Measurements from ENCODE around the gene TES. TPM values are rescaled to one million over a fixed set of nuclear protein-coding genes. Genes with fewer than 3 reads are reported as not detected.
A peak's percentile ranks its signal among the peaks of the same experiment; 100 is the strongest.
"Not testable (repeated sequence)": the region's sequence is repeated elsewhere in the genome, so short reads cannot be mapped to it uniquely, and the experiment has no call there.

Gene TES
- total RNA-seq, 1 donor from 2014 or later = 106 TPM

DNA sequence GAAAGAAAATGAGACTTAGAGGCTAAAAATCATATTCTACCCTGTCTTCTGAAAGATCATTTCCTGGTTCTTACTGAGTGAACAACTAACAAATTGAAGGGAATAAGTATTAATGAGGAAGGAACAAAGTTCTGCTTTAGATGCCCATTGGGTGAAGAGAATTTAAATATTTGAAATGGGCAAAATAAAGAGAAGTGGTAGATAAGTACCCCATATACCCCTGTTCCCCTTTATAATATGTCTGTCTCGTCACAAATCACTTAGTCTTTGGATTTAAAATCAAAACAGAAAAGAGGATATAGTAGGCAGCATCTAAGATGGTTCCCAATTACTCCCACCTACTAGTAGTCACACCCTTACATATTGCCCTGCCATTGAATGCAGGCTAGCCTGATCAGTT, 13.2 kb downstream of the TES start:
- no peak for DNase-seq

DNA sequence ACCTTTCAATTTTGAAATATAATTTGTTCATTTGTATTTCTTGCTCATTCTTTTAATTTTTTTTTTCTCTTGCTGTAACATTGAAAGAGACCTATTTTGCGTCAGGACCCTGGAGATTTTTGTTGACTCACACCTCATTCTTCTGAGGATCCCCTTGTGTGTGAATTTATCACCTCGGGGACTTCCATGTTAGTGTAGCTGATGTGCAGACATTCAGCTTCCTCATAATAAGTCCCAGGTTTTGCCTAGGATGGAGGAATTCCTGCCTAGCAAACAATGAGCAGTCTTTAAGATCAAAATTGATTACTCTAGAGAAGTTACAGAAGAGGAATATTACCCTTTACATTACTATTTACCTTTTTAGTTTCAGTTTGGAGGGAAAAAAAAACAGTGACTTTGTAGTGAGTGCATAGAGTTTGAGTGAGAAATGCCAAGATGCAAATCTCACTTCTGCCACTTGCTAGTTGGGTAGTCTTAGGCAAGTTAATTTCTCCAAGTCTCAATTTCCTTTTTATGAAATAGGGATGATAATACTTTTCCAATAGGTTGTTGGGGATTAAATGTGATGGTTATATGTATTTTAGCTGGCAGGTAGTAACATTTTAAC, 14.3 kb downstream of the TES start:
- peak; percentile 31 for DNase-seq

DNA sequence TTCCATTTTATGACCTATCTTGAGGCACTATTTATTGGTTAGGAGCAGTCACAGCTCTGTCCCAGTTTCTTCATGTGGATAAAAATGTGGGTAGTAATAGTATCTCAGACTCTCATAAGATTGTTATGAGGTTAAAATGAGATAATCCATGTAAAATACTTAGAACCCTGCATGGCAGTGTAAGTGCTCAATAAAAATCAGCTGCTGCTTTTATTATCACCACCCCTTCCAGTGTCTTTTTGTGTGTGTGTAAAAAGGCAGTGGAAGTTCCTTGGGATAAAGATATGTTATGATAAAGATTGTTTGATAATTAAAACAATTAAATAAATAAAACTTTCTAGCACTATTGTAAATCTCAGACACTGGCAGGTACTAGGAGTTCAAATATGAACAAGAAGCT, 15.5 kb downstream of the TES start:
- no peak for DNase-seq

DNA sequence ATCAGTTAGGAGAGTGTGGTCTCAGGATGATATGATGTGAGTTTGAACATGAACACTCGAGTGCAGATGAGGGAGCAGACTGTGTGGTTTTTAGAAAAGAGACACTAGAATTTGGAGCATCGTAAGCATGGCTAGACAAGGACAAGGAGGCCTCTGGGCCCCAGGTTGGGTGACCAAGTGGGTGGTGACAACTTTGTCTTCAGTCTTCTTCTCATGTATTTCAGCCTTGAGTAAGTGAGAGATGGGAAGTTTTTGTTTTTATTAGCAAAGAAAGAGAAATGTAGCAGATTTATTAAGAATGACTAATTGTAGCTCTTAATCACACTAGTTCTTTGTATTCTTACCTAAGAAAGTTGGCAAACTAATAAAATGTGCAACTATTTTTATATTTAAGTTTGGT, 16.3 kb downstream of the TES start:
- no peak for DNase-seq

DNA sequence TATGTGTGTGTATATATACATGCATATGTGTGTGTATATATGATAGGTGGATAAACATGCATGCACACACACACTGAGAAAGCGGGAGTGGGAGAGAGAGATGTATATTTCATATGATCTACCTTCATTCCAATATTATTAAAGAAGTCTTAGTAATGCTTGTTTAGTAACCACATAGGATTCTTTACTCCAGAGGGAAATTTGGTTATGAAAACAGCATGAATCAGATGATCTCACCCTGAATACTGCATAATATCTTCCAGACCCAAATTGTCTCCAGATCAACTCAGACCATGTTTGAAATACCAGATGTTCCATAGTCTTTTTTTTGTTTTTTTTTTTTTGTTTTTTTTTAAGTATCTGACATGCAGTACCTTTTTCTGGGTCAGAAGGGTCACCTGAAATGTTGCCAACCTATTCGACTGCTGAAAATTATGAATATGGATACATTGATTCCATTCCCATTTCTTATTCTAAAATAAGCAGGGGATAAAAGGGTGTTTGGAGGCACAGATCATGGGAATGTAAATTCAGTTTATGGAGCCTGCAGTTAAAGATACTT, 17.4 kb downstream of the TES start:
- DNase-seq = peak; percentile 23

DNA sequence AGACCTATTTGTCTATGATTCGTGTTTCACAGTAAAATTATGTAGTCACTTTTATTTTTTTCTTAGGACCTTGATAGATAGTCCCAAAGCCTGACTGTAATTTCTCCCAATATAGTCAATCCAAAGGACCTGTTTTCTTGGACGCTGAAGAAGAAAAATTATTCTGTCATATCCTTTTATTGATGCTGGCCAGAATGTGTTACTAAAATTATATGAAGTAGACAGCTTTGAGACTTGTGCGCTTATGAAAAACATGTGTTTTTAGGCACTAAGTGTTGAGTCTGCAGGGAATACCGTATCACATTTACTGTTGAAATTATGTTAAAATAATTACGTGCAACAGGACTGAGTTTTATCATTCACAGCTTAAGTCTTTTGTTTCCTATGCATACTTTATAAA, 17.9 kb downstream of the TES start:
- no peak for DNase-seq

DNA sequence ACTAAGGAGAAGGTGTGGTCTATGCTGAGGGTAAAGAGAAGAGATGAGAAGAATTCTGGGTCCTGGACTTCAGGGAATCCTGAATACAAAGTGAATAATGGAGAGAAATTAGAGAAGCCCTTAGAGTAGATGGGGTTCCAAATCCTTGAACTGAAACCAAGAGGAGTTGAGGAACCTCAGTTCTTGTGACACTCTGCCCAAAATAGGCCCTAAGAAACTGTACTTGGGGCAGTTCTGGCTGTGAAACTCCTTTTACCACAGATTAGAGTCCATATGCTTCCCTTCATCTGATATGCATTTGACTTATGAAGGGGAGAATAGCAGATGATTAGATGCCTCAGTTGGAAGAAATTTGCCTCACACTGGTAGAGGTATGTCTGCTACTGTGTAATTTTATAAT, 19.0 kb downstream of the TES start:
- no peak for DNase-seq

DNA sequence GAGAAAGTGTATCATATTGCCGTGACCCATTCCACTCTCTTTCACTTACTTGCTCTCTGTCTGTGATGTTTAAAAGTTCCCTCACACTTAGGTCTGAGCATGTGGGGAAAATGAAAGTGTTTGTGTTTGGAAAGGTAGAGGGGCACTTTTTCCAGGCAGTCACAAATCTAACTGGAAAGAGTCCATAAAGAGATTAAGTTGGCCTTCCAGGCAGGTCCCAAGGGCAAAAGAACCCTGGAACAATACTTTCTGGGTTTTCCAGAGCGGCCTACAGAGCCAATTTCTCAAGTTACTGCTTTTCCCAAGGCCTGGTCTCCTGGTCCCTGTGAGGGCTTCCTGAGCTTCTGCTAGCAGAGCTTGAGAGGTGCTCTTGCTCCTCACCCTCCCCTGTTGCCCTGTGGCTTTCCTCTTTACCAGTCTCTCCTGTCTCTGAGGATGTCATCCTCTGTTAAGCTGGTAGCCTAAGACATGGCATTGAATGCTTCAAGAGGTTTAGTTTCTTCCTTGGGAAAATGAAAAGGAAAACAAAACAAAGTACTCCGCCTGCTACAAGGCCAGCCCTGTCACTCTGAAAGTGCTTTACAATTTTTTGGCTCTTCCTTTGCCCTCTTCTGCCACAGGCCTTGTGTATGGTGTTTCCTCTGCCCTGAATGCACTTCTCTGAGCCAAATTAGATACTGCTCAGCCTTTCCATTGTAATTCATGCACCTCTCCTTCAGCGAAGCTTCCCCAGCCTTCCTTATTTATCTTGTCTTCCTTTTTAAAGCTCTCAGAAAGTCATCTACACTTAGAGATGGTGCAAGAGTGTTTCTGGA, 20.1 kb downstream of the TES start:
- DNase-seq = peak; percentile 30

DNA sequence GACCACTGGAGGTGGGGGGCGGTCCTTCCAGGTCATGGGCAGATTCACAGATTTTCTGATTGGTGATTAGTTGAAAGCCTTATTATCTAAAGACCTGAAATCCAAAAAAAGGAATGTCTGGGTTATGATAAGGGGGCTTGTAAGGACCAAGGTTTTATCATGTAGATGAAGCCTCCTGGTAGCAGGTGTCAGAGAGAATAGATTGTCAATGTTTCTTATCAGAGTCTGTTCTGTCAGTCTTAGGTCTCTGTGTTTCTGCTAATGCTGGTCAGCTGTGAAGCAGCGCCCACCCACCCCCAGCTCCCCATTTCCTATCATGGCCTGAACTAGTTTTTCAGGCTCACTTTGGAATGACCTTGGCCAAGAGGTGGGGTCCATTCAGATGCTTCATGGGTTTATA, 21.2 kb downstream of the TES start:
- no peak for DNase-seq

DNA sequence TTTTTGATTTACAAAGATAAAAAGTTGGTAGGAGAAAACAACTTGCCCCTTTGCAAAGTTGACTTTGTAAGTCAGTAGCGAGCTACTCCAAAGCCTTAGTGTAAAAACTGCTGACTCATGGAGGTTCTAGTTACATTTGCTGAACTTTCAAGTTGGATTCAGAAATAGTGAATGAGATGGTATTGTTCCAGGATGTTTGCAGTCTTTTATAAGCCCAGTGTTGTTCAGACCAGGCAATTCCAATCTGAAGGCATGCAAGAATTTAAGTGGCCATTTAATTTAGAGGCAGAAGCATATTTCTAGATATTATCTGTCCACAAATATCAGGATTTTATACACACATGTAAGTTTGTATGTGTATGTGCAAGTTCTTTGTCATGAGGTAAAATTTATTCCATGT, 21.6 kb downstream of the TES start:
- DNase-seq = peak; percentile 28

DNA sequence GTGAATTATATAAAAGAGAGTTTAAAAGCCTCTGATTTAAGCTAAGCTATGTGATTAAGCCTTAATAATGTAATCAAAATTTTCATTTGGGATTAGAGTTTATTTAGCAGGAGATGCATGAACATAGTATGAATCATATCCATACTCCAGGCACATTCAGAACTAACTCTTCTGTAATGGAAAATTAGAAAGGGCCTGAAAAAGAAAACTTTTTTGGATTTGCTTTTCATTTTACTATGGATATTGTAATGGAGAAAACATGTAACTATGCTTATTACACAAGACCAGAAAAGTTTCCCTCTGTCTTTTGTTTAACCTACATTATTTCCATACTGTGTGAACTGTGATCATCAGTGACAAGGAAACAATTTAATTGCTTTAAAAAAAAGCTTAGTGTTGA, 22.0 kb downstream of the TES start:
- DNase-seq = peak; percentile 25

DNA sequence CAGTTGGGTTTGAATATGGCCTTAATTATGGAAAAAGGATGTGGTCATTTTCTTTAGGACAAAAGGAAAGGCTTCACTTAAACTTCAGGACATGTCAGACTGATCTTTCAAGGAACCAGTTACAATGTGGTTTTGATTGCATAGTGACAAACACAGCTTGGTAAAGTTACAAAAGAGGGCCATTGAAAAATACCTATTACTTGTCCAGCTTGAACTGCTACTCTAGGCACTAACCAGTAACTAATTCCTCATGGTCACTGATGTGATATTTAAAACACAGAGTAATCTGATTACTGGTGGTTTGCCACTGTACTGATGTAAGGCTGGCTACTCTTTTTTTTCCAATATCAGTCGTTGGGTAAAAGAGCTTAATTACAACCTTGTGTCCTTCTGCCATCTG, 22.6 kb downstream of the TES start:
- no peak for DNase-seq

DNA sequence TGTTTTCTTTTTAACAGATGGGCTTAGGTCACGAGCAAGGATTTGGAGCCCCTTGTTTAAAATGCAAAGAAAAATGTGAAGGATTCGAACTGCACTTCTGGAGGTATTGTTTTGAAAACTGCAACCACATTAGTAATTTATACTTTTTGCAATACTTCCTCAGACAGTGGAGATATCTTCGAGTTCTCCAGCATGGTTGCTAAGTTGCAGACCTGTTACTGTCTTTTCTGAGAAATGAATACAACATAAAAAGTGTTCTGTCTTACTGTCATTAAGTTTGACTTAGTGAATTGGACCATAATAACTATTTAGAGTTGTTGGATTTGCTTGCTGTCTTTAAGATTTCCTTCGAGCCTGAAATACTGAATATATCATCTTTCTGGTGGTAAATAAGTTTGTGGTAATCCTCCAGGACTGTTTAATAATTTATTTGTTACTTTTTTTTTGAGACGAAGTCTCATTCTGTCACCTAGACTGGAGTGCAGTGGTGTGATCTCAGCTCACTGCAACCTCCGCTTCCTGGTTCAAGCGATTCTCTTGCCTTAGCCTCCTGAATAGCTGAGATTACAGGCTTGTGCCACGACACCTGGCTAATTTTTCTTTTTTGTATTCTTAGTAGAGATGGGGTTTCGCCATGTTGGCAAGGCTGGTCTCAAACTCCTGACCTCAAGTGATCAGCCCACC, 24.3 kb downstream of the TES start:
- DNase-seq = no peak

DNA sequence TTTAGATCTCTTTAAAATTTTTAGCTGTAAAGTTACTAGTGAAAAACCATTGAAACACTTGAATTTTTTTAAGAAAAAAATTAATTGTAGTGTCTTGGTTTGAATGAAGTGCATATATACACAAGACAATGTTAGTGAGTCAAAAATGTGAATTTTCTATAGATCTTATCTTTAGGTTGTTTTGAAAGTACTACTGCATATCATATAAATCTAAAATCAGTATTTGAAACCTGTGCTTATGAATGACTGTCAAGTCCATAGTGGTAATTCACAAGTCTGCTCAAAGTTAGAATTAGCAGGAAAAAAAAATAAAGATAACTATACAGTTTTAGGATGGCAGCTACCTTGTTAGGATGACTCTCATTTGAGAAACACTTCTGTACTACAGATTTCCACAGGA, 25.0 kb downstream of the TES start:
- DNase-seq = no peak

DNA sequence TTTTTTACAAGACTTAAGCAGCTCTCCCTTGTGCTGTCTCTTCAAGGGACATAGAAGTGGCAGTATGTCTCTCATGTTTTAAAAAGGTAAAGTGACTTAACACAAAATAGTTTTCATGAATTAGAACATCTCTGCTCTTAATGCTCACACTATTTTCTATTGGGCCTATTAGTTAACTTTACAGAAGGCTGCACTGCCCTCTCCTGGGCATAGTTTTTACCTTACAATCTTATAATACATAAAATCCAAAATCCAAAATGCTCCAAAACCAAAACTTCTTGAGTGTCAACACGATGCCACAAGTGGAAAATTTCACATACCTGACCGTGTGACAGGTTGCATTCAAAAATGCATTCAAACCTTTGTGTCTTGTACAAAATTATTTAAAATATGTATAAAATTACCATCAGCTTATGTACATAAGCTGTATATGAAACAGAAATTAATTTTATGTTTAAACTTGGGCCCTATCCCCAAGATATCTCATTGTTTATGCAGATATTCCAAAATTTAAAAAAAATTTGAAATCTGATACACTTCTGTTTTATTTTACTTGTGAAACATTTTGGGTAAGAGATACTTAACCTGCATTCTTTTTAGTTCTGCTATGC, 25.8 kb downstream of the TES start:
- DNase-seq = peak; percentile 74

DNA sequence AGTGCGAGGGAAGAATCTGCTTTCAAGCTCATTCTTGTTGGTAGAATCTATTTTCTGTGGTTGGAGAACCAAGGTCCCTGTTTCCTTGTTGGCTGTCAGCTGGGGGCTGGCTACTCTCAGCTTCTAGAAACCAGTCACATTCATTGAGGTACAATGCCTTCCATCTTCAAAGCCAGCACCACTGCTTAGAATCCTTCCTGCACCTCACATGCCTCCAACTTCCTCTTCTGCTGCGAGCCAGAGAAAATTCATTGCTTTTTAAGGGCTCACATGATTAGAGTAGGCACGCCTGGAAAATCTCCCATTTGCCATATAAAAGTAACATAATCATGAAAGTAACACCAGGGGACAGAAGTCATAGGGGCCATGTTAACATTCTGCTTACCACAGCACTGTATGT, 28.7 kb downstream of the TES start:
- no peak for DNase-seq

DNA sequence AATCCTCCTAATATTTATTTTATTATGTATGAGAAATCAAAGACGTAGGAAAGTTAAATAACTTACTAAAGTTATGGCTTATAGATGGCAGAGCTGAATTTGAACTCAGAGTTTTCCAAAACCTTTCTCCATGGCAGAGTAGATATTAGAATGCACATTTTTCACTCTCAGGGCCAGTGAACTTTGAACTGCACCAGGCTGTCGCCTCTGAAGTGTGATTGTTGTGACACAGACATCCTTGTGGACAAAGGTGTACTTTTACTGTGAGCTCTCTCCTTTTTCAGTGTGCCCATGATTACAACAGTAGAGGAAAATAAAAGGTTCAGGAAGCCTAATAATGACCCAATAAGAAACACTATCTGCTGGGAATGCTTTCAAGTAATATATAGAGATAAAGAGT, 29.1 kb downstream of the TES start:
- DNase-seq = no peak

DNA sequence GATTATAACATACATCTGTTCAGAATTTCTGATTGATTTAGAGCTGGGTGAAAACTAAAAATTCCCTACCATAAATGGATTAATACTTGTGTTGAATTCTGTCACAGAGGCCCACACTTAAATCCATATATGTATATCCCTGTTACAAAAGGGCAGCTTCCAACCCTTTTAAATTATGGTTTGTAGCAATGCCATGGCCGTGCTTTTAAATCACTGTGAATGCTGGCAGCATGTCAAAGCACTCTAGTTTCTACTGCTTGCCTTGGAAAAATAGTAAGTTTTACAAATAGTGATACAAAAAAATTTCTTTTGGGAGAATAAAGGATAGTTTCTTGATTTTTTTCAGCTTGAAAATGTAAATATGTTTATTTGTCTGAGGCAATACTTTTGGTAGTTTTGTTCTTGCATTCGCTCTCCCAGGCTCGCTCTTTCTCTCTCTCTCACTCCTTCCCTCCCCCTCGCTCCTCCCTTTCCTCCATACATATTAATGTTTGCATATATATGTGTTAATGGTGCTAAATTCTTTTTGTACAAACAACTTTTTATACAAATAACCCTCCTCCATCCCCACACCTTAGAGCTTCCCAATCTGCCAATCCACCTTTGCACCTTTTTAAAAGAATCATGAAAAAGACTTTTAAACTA, 29.8 kb downstream of the TES start:
- DNase-seq = no peak

DNA sequence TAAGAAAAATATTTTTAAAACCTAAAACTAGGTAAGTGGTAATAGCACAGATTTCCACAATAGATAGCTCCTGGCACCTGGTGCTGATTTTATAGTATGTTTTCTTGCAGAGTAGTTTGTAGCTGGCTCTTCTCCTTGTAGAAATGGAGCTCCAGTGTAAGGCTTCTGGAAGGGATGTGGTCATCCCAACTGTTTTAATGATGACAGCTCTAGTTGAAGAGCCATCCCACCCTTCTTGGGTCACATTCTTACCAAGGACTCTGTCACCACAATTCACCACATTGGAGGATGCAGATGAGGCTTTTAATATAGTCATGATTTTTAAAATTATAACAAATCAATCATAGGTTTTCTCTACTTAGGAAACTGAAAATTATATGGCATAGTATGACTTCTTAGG, 31.0 kb downstream of the TES start:
- DNase-seq = no peak

DNA sequence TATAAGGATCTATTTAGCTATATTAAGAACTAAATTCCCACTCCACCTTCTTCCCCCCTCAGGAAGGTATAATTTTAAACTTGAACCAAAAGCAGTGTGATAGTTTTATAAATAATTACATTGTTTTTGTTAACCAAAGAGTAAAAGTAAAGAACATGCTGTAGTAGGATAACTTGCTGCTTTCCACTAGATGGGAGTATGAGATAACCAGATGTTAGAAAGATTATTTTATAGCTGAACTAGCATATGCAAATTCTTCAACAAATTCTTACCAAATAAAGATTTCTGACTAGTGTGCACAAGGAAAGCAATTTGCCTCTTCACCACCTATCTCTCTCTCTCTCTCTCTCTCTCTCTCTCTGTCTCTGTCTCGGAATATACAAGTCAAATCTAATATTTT, 31.8 kb downstream of the TES start:
- peak; percentile 23 for DNase-seq

DNA sequence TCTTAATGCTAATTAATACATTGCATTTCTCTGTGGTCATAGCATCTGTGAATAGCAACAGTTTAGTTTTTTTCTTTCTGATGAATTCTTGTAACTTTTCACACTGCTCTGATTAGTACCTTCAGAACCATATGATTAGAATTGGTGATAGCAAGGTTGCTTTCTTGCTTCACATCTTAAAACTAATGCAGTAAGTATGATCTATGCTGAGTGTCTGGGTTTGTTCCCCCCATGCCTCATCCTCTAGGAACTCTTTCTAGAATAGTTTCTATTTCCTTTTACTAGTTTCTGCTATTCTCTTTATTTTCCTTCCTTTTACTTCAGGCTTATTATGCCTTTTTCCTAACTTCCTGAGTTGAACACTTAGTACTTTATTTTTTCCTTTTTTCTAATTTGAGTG, 32.4 kb downstream of the TES start:
- DNase-seq = no peak

DNA sequence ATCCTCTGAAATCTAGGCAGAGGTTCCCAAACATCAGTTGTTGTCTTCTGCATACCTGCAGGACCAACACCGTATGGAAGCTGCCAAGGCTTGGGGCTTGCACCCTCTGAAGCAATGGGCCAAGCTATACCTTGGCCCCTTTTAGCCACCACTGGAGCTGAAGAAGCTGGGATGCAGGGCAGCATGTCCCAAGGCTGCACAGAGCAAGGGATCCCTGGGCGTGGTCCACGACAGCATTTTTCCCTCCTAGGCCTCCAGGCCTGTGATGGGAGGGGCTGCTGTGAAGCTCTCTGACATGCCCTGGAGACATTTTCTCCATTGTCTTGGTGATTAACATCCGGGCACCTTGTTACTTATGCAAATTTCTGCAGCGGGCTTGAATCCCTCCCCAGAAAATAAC, 34.5 kb downstream of the TES start:
- not testable (repeated sequence) for DNase-seq

DNA sequence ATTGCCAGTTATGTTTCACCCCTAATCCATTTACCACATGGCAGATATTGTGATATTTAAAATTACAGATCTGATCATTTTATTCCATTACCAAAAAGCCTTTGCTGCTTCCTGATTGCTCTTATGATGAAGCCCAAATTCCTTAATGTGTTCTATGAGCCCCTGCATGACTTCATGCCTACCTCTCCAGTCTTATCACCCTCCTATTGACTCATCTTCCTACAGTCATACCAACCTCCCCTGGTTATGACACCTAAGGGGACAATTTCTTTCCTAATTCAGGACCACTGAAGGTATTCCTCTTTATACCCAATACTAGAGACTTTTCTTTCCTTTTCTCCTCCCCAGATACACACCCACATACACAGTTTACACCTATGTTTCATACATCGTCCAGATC, 36.0 kb downstream of the TES start:
- no peak for DNase-seq
